Prostate gland (tissue), 2 donors: ENCODE measurements around the gene FANCD2.

Experiments used
- POLR2AphosphoS5 ChIP-seq: sonication (generic); formaldehyde crosslinking; IDR thresholded peaks from one replicate; pipeline ENCODE4 v1.6.1; 2017; ENCODE audit warnings: antibody characterized with exemption
- TF ChIP-seq, protein P1 (sequence below), 4 experiments: fragments of 200-600 bp in 2 of 4; fragments of 450-650 bp in 2 of 4; sonication (generic) in 2 of 4; IDR thresholded peaks; 1 replicate in 3 of 4; 2 replicates in 1 of 4; pipeline ENCODE4 v1.5.1; 2016 to 2019; ENCODE audit warnings: antibody characterized with exemption in 4 of 4, mild to moderate bottlenecking in 2 of 4, moderate library complexity in 2 of 4

DNA sequence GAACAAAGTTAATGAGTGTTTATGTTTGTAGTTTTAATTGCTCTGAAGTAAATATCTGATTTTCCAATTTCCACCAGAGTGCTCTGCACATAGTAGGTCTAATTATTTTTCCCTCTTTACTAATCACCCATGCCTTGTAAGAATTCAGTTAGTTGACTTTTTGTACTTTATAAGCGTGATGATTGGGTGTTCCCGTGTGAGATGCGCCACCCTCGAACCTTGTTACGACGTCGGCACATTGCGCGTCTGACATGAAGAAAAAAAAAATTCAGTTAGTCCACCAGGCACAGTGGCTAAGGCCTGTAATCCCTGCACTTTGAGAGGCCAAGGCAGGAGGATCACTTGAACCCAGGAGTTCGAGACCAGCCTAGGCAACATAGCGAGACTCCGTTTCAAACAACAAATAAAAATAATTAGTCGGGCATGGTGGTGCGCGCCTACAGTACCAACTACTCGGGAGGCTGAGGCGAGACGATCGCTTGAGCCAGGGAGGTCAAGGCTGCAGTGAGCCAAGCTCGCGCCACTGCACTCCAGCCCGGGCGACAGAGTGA, 114.8 kb downstream of the FANCD2 start:
- TF ChIP-seq POLR2AphosphoS5: no peak
- TF ChIP-seq, protein P1, sequence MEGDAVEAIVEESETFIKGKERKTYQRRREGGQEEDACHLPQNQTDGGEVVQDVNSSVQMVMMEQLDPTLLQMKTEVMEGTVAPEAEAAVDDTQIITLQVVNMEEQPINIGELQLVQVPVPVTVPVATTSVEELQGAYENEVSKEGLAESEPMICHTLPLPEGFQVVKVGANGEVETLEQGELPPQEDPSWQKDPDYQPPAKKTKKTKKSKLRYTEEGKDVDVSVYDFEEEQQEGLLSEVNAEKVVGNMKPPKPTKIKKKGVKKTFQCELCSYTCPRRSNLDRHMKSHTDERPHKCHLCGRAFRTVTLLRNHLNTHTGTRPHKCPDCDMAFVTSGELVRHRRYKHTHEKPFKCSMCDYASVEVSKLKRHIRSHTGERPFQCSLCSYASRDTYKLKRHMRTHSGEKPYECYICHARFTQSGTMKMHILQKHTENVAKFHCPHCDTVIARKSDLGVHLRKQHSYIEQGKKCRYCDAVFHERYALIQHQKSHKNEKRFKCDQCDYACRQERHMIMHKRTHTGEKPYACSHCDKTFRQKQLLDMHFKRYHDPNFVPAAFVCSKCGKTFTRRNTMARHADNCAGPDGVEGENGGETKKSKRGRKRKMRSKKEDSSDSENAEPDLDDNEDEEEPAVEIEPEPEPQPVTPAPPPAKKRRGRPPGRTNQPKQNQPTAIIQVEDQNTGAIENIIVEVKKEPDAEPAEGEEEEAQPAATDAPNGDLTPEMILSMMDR (IDR thresholded peaks at IDR 0.05): no peak
